Esophagus (tissue), 2 donors: ENCODE measurements around the gene FOXF1. TPM values are rescaled to one million over a fixed set of nuclear protein-coding genes. Genes with fewer than 3 reads are reported as not detected.

Experiments
- H3K27ac ChIP-seq, 2 donors: one replicate each; pipeline ENCODE4 v1.5.1; 2013; ENCODE audit warnings: low read depth in 2 of 2, mild to moderate bottlenecking in 2 of 2, inconsistent platforms in 1 of 2, low read length in 1 of 2, moderate library complexity in 1 of 2
- H3K27me3 ChIP-seq, 2 donors: one replicate each; pipeline ENCODE4 v1.6.1; 2013; ENCODE audit warnings: low read length in 2 of 2, control low read depth in 1 of 2, mild to moderate bottlenecking in 1 of 2; ENCODE audit not compliant: insufficient read depth in 2 of 2, control insufficient read depth in 1 of 2
- H3K36me3 ChIP-seq, 2 donors: one replicate each; pipeline ENCODE4 v1.6.1; 2013; ENCODE audit warnings: low read length in 1 of 2; ENCODE audit not compliant: control insufficient read depth in 2 of 2, insufficient read depth in 2 of 2
- H3K4me1 ChIP-seq, 2 donors: one replicate each; pipeline ENCODE4 v1.6.1; 2013; ENCODE audit warnings: low read length in 1 of 2; ENCODE audit not compliant: control insufficient read depth in 2 of 2, insufficient read depth in 2 of 2
- H3K4me3 ChIP-seq, 2 donors: one replicate each; pipeline ENCODE4 v1.5.1; 2013; ENCODE audit warnings: low read length in 2 of 2, mild to moderate bottlenecking in 2 of 2, low read depth in 1 of 2, moderate library complexity in 1 of 2
- H3K9me3 ChIP-seq, 2 donors: one replicate each; pipeline ENCODE4 v1.6.1; 2013; ENCODE audit warnings: mild to moderate bottlenecking in 2 of 2, low read depth in 1 of 2, low read length in 1 of 2, moderate library complexity in 1 of 2; ENCODE audit not compliant: control insufficient read depth in 2 of 2, insufficient read depth in 1 of 2
- WGBS, 2 donors: extraction: QIAGEN DNeasy Blood & Tissue Kit; methylation state at CpG; one replicate each; pipeline ENCODE4 v1.1.7; 2013; 5-methylcytosine and 5-hydroxymethylcytosine counted together
- polyA plus RNA-seq, 2 donors: library from polyadenylated mRNA; stranded (reverse); fragments of 200-250 nt; gene quantifications; one replicate each; pipeline ENCODE4 v1.2.3, GENCODE V29; 2013
- donor health status: healthy with polysubstance abuse.
- donor health status: Bipolar disorder and iron deficiency.

Gene FOXF1
- polyA plus RNA-seq, 2 donors: 2.1 to 4.6 TPM

- H3K27me3 ChIP-seq: peaks cover 0 to 17% of the 10 kb centered on the region in 2 donors
- H3K4me1 ChIP-seq: no peaks in the 10 kb centered on the region
- peaks cover 0 to 2% of the 10 kb centered on the region in 2 donors for H3K9me3 ChIP-seq
- H3K36me3 ChIP-seq: no peaks in the 10 kb centered on the region
- no peak overlapping the region for H3K4me3 ChIP-seq
- peak overlapping the region; percentile 68 to 83 for H3K27ac ChIP-seq
- 20 to 25% methylated on average over 19 of the region's 19 CpGs for WGBS, 2 donors
Measured at GRCh38 chr16:86501989-86502855, 8.1 kb upstream of the FOXF1 start.

DNA sequence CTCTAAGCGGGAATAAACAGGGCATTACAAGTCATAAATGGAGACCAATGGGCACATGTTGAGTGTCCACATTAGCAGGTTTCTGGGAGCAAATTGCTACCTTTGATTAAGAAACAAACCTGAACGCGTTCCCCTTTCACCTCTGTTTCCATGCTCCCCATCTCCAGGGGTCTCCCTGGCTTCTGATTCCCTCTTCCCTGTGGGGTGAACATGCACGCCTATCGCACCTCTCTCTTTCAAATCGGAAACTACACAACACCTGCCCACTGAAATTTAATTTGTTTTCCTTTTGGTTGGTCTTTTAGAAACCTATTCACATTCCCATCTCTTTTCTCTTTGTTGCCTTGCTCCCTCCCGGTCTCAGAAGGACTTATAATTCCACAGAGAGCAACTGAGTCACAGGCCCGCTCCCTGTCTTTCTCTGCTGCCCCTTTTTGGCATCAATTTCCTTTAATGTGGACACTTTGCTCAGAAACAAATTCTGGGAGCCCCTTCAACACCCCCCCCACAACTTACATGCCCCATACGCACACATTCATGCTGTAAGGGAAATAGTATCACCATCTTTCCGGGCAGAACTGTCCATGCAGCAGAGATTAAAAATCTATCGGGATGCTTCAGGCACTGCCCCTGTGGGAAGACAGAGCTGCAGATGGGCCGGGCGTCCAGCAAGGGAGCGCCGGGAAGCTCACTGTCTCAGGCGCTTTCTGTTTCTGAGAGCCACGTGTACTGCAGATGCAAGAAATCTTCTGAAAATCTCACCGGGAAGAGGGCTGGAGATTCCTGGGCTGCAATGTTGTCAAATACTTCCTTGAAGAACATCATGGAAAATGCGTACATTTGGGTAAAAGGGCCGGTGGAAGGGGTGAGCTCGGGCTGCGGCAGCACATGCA lies 7.2 kb upstream of the FOXF1 start:
- 22 to 26% methylated on average over 22 of the region's 22 CpGs for WGBS, 2 donors

DNA sequence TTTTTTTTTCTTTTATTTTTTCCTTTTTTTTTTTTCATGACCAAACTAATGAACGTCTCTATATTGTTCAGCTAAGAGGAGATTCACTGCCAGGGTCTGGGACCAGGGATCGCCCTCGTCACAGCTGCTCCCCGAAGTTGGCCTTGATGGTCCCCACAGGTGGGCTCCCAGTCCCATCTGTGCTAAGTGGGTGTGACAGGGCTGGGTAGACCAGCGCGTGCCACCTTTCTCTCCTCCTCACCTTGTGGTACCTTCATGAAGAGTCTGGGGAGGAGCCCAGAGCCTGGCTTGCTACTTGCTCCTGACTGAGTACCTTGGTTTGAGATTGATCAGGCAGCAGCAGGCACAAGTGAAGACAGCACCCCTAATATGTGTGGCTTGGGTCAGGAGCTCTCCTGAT lies 6.5 kb upstream of the FOXF1 start:
- no peaks in the 10 kb centered on the region for H3K36me3 ChIP-seq
- H3K9me3 ChIP-seq: peaks cover 0 to 2% of the 10 kb centered on the region in 2 donors
- peak overlapping the region; percentile 92 to 94 for H3K27ac ChIP-seq
- peaks cover 0 to 7% of the 10 kb centered on the region in 2 donors for H3K4me1 ChIP-seq
- peaks cover 9 to 20% of the 10 kb centered on the region in 2 donors for H3K27me3 ChIP-seq
- H3K4me3 ChIP-seq: peak overlapping the region in 1 of 2 donors; percentile 7
- WGBS, 2 donors: 21 to 26% methylated on average over 6 of the region's 6 CpGs

More for the DNA sequence above, 7.2 kb upstream of the FOXF1 start:
- Histone ChIP-seq H3K36me3 (no peaks in the 10 kb centered on the region), H3K4me1 (peaks cover 0 to 5% of the 10 kb centered on the region in 2 donors), H3K9me3 (peaks cover 0 to 2% of the 10 kb centered on the region in 2 donors), H3K4me3 (peak overlapping the region in 1 of 2 donors; percentile 29), H3K27me3 (peaks cover 7 to 17% of the 10 kb centered on the region in 2 donors), H3K27ac (peak overlapping the region; percentile 68 to 83)

- Histone ChIP-seq H3K9me3 (peaks cover 0 to 2% of the 10 kb centered on the region in 2 donors), H3K27ac (peak overlapping the region; percentile 92 to 94), H3K27me3 (peaks cover 9 to 20% of the 10 kb centered on the region in 2 donors), H3K4me3 (peak overlapping the region in 1 of 2 donors; percentile 40), H3K4me1 (peaks cover under 1 to 12% of the 10 kb centered on the region in 2 donors), H3K36me3 (no peaks in the 10 kb centered on the region)
- WGBS, 2 donors: 24 to 25% methylated on average over 27 of the region's 27 CpGs
Measured at GRCh38 chr16:86504315-86505184, 5.8 kb upstream of the FOXF1 start.

DNA sequence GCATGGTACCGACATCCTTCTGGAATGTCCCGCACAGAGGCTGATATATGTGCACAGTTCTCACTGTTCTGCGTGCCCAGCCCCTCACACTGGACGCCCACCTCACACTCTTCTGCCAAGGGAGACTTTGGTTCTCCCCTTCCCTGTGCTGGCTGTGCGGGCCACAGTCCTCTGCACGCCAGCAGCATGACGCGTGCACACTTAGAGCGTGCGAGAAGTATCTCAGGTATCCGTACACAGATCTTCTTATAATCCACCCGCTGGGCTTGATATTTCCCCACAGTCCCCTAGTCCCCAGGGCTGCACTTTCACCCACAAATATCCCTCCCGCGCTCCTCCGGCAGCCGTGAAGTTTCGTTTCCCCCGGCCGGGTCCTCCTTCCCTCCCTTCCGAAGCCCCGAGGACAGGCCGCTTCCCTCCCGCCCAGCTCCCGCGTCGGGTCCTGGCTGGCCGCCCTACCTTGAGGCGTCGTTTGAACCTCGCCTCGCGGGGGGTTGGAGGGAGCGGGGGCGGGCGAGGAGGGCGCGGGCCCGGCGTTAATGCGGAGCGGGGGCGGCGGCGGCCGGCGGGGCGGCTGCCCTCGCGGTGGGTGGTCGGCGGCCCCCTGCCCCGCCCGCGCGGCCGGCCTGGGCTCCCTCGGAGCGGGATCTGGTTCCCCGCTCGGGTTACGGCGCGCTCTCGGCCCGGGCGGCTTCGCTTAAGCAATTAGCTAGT lies 5.0 kb upstream of the FOXF1 start:
- peak overlapping the region; percentile 6 to 40 for H3K4me3 ChIP-seq
- peaks cover 5 to 16% of the 10 kb centered on the region in 2 donors for H3K4me1 ChIP-seq
- peaks cover 9 to 18% of the 10 kb centered on the region in 2 donors for H3K27me3 ChIP-seq
- peaks cover 0 to 2% of the 10 kb centered on the region in 2 donors for H3K9me3 ChIP-seq
- H3K36me3 ChIP-seq: no peaks in the 10 kb centered on the region
- H3K27ac ChIP-seq: peak overlapping the region; percentile 92 to 94
- WGBS, 2 donors: 4 to 5% methylated on average over 65 to 67 of the region's 67 CpGs

DNA sequence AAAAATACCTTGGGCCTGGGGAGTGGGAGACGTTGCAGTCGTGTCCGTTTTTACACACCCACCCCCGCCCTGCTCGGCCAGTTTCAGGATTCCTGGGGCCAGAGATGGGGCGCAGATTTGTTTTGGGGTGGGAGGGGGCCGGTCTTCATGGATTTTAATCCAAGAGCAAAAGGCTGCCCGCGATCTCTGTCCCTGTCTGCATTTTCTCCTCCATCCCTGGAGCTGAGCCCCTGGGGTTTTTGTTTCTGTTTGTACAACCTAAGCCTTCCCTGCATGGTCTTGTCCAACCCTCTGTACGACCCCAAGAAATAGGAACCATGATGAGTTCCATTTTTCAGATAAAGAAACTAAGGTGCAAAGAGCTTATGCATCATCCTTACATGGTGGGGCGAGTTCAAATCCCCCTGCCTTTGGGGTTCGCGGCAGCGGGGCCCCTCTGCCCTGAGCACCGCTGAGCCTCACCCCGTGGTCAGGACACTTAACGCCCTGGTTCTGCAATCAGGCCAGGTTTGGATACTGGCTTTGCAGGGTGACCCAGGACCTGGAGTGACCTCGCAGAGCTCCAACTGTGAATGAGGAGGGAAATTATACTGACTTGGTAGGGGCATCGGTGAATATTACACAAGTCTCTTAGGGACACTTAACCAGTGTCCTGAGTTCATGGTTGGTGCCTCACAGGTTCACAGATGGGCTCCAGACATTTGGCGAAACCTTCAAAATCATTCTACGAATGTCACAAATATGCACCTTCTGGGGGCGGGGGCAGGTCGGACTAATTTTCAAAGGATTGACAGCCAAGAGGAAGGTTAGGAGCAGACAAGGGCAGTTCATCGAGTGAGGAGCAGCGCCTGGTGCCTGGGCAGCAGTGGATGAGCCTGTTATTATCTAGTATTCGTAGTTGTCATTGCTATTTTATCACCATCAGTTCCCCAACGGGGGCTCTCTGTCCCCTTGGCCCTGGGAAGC lies 4.1 kb upstream of the FOXF1 start:
- peak overlapping the region; percentile 92 to 94 for H3K27ac ChIP-seq
- 13 to 21% methylated on average over 27 of the region's 27 CpGs for WGBS, 2 donors

DNA sequence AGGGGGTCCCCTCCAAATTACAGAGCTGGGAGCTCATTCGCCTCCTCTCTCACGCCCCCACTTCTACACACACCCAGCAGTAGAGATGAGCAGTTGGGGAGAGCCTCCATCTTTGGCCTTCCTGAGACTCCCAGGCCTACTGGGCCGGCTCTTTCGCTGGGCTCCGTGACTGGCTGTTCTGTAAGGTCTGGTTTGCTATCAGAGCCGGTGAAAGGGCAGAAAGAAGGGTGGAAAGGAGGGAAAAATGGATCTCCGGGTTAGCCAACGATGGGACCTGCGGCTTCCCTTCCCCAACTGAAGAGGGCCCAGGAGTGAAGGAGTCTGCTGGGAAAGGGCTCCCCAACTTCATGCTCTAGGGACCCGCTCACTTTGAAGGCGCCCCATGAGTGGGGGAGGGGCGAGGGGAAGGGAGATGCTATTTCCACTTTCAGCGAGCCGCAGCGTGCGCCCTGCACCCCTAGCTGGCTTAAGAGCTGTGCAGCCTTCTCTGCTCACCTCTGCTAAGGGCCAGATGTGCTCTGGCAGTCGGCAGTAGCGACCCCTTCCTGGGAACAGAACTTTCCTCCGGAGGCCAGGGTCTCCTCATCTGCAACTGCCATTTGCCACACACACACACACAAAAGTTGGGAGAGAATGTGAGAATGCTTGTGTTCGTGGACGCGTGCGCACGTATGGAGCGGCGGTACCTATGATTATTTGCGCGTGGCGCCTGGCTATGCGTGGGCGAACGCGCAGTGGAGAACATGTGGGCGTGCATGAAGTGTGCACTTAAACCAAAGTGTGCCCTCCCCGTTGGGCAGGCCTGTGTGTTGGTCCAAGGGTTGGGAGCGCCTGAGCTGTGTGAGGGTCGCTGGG lies 2.9 kb upstream of the FOXF1 start:
- peaks cover 5 to 22% of the 10 kb centered on the region in 2 donors for H3K4me1 ChIP-seq
- peaks cover 0 to 2% of the 10 kb centered on the region in 2 donors for H3K9me3 ChIP-seq
- WGBS, 2 donors: 13 to 21% methylated on average over 36 to 37 of the region's 37 CpGs
- peak overlapping the region; percentile 92 to 94 for H3K27ac ChIP-seq
- no peaks in the 10 kb centered on the region for H3K36me3 ChIP-seq
- H3K4me3 ChIP-seq: peak overlapping the region; percentile 53 to 64
- peaks cover 9 to 18% of the 10 kb centered on the region in 2 donors for H3K27me3 ChIP-seq

More for the DNA sequence above, 4.1 kb upstream of the FOXF1 start:
- peaks cover 0 to 2% of the 10 kb centered on the region in 2 donors for H3K9me3 ChIP-seq
- H3K4me3 ChIP-seq: peak overlapping the region; percentile 6 to 64
- no peaks in the 10 kb centered on the region for H3K36me3 ChIP-seq
- peaks cover 5 to 20% of the 10 kb centered on the region in 2 donors for H3K4me1 ChIP-seq
- H3K27me3 ChIP-seq: peaks cover 9 to 18% of the 10 kb centered on the region in 2 donors
